Measurements from ENCODE around the gene ALX4.

Gene ALX4

GRCh38 chr11:44271286-44271685 lies 38.7 kb downstream of the ALX4 start:
- no peak for DNase-seq (ENCODE audit: insufficient read length, low spot score)
- FAIRE-seq, result no peak
- TF ChIP-seq, protein P1, sequence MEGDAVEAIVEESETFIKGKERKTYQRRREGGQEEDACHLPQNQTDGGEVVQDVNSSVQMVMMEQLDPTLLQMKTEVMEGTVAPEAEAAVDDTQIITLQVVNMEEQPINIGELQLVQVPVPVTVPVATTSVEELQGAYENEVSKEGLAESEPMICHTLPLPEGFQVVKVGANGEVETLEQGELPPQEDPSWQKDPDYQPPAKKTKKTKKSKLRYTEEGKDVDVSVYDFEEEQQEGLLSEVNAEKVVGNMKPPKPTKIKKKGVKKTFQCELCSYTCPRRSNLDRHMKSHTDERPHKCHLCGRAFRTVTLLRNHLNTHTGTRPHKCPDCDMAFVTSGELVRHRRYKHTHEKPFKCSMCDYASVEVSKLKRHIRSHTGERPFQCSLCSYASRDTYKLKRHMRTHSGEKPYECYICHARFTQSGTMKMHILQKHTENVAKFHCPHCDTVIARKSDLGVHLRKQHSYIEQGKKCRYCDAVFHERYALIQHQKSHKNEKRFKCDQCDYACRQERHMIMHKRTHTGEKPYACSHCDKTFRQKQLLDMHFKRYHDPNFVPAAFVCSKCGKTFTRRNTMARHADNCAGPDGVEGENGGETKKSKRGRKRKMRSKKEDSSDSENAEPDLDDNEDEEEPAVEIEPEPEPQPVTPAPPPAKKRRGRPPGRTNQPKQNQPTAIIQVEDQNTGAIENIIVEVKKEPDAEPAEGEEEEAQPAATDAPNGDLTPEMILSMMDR (IDR thresholded peaks at IDR 0.05; ENCODE audit: insufficient read depth, missing control alignments), result no peak

- DNase-seq (ENCODE audit: insufficient read length, low spot score), result no peak
- FAIRE-seq, result no peak
- TF ChIP-seq, protein P1 (IDR thresholded peaks at IDR 0.05; ENCODE audit: insufficient read depth, missing control alignments), result no peak
These were observed 39.3 kb downstream of the ALX4 start for GRCh38 chr11:44270403-44271273.

GRCh38 chr11:44269369-44270351 lies 40.3 kb downstream of the ALX4 start:
- DNase-seq (ENCODE audit: insufficient read length, low spot score), result no peak
- FAIRE-seq, result no peak
- TF ChIP-seq, protein P1 (IDR thresholded peaks at IDR 0.05; ENCODE audit: insufficient read depth, missing control alignments), result no peak

- FAIRE-seq, result no peak
- TF ChIP-seq, protein P1 (IDR thresholded peaks at IDR 0.05; ENCODE audit: insufficient read depth, missing control alignments), result no peak
- DNase-seq (ENCODE audit: insufficient read length, low spot score), result no peak
These were observed 41.3 kb downstream of the ALX4 start for GRCh38 chr11:44268614-44269080.

DNA sequence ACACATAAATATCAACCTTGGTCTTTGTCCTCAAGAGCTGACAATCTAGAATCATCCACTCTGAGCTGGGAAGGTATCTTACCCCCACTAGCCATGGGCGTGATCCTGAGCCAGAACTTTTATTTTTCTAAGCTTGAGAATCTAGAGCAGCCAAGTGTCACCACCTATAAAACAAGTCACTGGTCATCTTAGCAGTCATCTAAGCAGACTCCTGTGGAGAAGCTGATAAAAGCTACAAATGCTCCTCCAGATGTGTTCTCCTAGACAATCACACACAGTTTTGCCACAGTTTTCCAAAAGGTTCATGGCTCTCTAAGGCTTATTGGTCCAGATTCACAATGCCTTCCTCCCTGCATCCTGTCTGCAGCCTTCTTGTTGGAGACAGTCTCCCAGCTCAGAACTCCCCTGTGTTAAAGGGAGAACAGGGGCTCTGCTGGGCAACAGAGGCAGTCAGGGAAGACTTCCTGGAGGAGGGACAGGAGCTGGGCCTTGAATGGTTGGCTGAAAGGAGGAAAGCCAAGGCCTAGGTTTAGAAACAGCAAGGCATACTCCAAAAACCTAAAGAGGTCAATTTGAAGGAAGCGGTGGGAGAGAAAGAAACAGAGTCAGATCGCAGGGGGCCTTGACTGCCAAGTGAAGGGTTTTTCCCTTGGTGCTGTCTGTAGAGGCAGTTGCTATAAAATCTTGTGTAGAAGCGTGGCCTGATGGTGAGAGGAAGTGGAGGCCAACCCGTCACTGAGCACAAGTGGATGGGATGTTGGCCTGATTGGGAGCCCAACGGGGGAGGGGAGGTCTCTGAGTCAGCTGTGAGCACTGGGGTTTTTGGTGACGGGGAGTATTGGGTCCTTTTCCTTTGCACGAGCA lies 42.0 kb downstream of the ALX4 start:
- TF ChIP-seq, protein P1 (IDR thresholded peaks at IDR 0.05; ENCODE audit: insufficient read depth, missing control alignments), result no peak

DNA sequence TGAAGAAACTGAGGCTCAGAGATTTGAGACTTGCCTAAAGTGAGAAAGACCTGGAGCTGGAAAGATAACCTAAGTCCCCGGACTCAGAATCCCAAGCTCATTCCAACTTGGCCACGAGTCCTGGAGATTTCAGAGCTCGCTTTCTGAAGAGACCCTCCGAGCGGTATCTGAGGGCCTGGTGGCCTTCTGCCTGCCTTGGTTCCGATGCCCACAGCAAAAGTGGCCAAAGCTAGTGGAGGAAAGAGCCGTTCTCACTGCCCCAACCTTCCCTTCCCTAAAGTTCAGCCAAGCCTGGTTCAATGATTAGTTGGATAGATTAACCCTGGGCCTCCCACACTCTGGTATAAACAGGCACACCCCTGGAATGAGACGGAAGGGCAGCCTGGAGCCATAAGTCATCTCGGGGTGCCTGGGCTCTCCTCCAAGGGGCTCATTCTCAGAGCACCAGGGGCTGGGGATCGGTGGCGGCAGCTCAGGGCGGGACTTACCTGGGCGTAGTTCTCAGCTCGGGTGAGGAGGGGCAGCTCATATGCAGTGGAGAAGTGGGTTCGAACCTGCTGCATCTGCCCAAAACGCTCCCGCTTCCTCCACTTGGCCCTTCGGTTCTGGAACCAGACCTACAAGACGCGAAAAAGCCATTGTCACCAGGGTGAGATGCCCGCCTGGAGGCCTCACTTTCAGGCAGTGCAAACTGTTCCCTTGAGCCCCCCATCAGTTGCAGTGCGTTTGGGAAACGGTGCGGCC lies 42.8 kb downstream of the ALX4 start:
- TF ChIP-seq, protein P1 (IDR thresholded peaks at IDR 0.05; ENCODE audit: insufficient read depth, missing control alignments), result no peak
- FAIRE-seq, result no peak
- DNase-seq (ENCODE audit: insufficient read length, low spot score), result no peak

More for the DNA sequence above, 42.0 kb downstream of the ALX4 start:
- FAIRE-seq, result no peak
- DNase-seq (ENCODE audit: insufficient read length, low spot score), result no peak

Measured in D721Med (cell line).